Measurements from ENCODE around the gene BRD3. TPM values are rescaled to one million over a fixed set of nuclear protein-coding genes. Genes with fewer than 3 reads are reported as not detected.
A peak's percentile ranks its signal among the peaks of the same experiment; 100 is the strongest.

BRD3 gene
- total and polyA plus RNA-seq, 12 donors: 8.4 to 73.1 (median 20.4) TPM

DNA sequence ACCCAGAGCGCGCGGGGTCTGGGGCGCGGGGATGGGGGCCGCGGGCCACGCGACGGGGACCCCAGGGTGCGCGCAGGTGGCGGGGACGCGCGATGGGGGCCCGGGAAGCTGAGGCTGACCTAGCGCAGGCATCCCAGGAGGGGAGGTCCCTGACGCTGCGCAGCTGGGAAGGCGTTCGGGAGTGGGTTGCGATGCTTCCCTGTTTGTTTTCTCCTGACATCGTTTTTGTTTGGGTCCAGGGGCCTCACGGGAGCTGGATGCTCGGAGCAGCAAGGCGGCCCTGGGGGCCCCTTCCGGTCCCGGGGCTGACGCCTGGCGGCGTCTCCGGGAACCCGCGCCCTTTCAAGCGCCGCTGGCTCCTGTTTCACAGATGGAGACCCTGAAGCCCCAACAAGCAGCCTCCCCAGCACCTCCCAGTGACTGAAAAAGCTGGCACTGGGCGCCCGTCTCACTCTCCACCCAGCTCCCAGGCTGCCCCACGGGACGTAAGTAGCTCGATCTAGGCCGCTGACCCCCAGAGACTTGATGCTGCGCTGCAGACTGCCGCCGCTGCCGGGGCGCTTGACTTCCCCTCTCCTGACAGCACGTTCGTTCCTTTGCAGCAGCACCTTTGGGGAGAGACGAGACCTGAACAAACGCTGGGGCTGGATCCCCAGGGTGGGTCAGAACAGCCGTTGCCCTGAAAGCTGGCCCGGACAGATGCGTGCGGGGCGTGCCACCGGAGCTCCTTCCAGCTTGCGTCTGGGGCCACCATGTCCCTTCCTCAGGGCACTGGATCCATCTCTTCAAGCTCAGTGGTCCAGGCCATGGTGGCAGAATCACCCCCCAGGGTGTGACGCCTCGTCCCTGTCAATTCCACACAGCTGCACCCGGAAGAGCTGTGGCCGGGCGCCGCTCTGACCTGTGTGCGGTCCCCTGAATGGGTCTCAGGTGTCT is 42.0 kb downstream of the BRD3 start:
- intact Hi-C loops (cut with DNase I): loop anchor here (5.0 kb wide), 2 partner anchors 36 to 41 kb away; partner anchors contain the start of gene BRD3 (in 1 of the 2)
- Histone ChIP-seq H3K4me1 (replicated peaks in 1 of 2) (peaks cover 6 to 20% of the 10 kb centered on the region in 2 donors), H3K36me3 (replicated peaks in 1 of 2) (peaks cover 0 to 20% of the 10 kb centered on the region in 2 donors), H3K27ac (peak overlapping the region in 2 of 5 donors; percentile 66 to 74), H3K9me3 (replicated peaks in 1 of 3) (no peaks in the 10 kb centered on the region), H3K27me3 (no peaks in the 10 kb centered on the region), H3K4me3 (peak overlapping the region in 3 of 4 donors; percentile 46 to 93 (median 66))
- 0 to 13% (median 7%) methylated on average over 7 to 66 of the region's 66 CpGs for WGBS, 4 donors
- peak; percentile 45 to 67 (median 58) for DNase-seq
- TF ChIP-seq POLR2A (IDR thresholded peaks at IDR 0.05): no peak
- TF ChIP-seq, protein P1, sequence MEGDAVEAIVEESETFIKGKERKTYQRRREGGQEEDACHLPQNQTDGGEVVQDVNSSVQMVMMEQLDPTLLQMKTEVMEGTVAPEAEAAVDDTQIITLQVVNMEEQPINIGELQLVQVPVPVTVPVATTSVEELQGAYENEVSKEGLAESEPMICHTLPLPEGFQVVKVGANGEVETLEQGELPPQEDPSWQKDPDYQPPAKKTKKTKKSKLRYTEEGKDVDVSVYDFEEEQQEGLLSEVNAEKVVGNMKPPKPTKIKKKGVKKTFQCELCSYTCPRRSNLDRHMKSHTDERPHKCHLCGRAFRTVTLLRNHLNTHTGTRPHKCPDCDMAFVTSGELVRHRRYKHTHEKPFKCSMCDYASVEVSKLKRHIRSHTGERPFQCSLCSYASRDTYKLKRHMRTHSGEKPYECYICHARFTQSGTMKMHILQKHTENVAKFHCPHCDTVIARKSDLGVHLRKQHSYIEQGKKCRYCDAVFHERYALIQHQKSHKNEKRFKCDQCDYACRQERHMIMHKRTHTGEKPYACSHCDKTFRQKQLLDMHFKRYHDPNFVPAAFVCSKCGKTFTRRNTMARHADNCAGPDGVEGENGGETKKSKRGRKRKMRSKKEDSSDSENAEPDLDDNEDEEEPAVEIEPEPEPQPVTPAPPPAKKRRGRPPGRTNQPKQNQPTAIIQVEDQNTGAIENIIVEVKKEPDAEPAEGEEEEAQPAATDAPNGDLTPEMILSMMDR (IDR thresholded peaks at IDR 0.05): peak in 2 of 6 experiments; percentile 7 to 24

DNA sequence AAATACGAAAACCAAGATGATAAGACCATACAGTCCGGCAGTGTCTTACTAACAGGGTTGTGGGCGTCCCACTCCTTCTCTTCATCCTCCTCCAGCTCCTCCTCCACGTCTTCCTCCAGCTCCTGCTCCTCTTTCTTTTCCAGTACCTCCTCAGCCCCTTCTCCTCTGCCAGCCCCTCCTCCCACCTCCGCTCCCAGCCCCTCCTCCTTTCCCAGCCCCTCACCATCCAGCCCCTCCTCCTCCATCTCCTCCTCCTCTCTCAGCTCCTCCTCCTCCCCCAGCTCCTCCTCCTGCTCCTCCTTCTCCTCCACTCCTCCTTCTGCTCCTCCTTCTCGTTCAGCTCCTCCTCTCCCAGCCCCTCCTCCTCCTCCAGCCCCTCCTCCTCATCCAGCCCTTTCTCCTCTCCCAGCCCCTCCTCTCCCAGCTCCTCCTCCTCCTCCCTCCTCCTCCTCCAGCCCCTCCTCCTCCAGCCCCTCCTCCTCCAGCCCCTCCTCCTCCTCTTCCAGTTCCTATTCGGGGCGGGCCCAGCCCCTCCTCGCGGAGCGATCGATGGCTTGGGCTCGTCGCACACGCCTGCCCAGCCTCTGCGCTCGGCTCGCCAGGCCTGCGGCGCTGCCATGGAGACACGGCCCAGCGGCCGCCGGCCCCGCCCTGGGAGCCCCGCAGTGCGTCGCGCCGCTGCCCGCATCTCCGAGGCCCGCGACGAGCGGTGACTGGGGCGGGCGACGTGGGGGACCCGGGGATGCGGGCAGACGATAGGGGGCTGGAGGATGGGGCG is 42.8 kb downstream of the BRD3 start, which contains the start of gene BRD3OS:
BRD3OS (plus strand) TSS at position 654 of the 778 bp plus-strand sequence. CDS start 1,267 bp downstream, outside the sequence.
- WGBS, 4 donors: 1 to 2% (median 2%) methylated on average over 6 to 43 of the region's 43 CpGs

DNA sequence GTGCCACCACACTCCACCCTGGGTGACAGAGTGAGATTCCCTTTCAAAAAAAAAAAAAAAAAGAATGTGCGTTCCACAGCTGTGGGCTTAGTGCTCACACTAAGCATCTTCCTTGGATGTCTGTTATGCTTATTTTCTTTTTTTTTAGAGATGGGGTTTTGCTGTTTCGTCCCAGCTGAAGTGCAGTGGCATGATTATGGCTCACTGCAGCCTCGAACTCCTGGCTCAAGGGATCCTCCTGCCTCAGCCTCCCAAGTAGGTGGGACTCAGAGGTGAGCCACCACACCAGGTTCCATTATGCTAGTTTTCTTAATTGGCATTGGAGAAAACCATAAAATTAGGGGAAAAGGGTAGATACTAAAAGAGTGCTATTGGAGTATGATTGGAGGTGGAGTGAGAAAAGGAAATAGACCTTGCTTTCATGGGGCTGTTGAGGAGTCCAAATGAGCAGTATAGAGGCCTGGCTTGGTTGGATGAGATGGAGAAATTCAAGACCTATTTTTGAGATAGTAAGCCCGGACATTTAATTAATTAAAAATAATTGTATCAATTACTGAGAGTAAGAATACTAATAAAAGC is 43.5 kb downstream of the BRD3 start:
- intact Hi-C loops (cut with DNase I): no loop called here
- peak overlapping the region in 1 of 5 donors; percentile 18 for H3K27ac ChIP-seq
- H3K4me1 ChIP-seq (replicated peaks in 1 of 2): peaks cover 6 to 15% of the 10 kb centered on the region in 2 donors

More for the DNA sequence above, 42.8 kb downstream of the BRD3 start, which contains the start of gene BRD3OS:
- Histone ChIP-seq H3K4me3 (peak within 1 kb of the TSS in 3 of 4 donors; percentile 46 to 93 (median 66)), H3K27me3 (no peaks in the 10 kb centered on the region), H3K9me3 (replicated peaks in 1 of 3) (no peaks in the 10 kb centered on the region), H3K36me3 (replicated peaks in 1 of 2) (peaks cover 0 to 11% of the 10 kb centered on the region in 2 donors), H3K27ac (peak within 1 kb of the TSS in 2 of 5 donors; percentile 66 to 74), H3K4me1 (replicated peaks in 1 of 2) (peaks cover 6 to 15% of the 10 kb centered on the region in 2 donors)
- intact Hi-C loops (cut with DNase I): loop anchor here (5.0 kb wide), 2 partner anchors 37 to 42 kb away; partner anchors contain the start of gene BRD3 (in 1 of the 2)
- TF ChIP-seq, protein P1 (IDR thresholded peaks at IDR 0.05): no peak
- peak in 1 of 2 donors; percentile 18 for TF ChIP-seq POLR2A (IDR thresholded peaks at IDR 0.05)
- DNase-seq: peak; percentile 96 to 99 (median 98)

More for the DNA sequence above, 43.5 kb downstream of the BRD3 start:
- Histone ChIP-seq H3K9me3 (replicated peaks in 1 of 3) (no peaks in the 10 kb centered on the region), H3K36me3 (replicated peaks in 1 of 2) (peaks cover 0 to 5% of the 10 kb centered on the region in 2 donors), H3K4me3 (peak overlapping the region in 1 of 4 donors; percentile 41), H3K27me3 (no peaks in the 10 kb centered on the region)
- peak in 2 of 7 donors; percentile 20 to 31 for DNase-seq
- TF ChIP-seq, protein P1 (IDR thresholded peaks at IDR 0.05): no peak
- no peak for TF ChIP-seq POLR2A (IDR thresholded peaks at IDR 0.05)
- WGBS, 4 donors: 74 to 75% (median 75%) methylated on average over 4 of the region's 4 CpGs

Measured in adrenal gland (tissue), 12 donors.